ENCODE data around the gene TMEM18. TPM values are rescaled to one million over a fixed set of nuclear protein-coding genes. Genes with fewer than 3 reads are reported as not detected.

TMEM18 gene
- total RNA-seq, 2 donors from 2014 or later, result 10.9 to 13.2 TPM

- no peak for TF ChIP-seq POLR2A (IDR thresholded peaks at IDR 0.05)
- TF ChIP-seq CTCF (IDR thresholded peaks at IDR 0.05), result no peak
- H3K27me3 ChIP-seq, result no peaks in the 10 kb centered on the region
- DNase-seq (no peak), ATAC-seq (no peak)
- intact Hi-C loops (cut with DNase I), result no loop called here
- H3K36me3 ChIP-seq (replicated peaks in 1 of 2; ENCODE audit: insufficient read depth in 1 of 2, low read depth in 2 of 2), result peaks cover 6 to 7% of the 10 kb centered on the region in 2 donors
- no peak overlapping the region for H3K27ac ChIP-seq
- H3K4me1 ChIP-seq, result peaks cover 21% of the 10 kb centered on the region
- no peaks in the 10 kb centered on the region for H3K9me3 ChIP-seq
- no peak overlapping the region for H3K4me3 ChIP-seq
- WGBS, 2 donors, result 84 to 86% methylated on average over 7 of the region's 7 CpGs
Observed at GRCh38 chr2:673615-674320, 3.4 kb downstream of the TMEM18 start.

- no peak overlapping the region for H3K4me3 ChIP-seq
- TF ChIP-seq CTCF (IDR thresholded peaks at IDR 0.05) (no peak), POLR2A (IDR thresholded peaks at IDR 0.05) (no peak)
- H3K36me3 ChIP-seq (replicated peaks in 1 of 2; ENCODE audit: insufficient read depth in 1 of 2, low read depth in 2 of 2), result peaks cover 7 to 11% of the 10 kb centered on the region in 2 donors
- no peaks in the 10 kb centered on the region for H3K9me3 ChIP-seq
- ATAC-seq (no peak), DNase-seq (no peak)
- intact Hi-C loops (cut with DNase I), result no loop called here
- no peaks in the 10 kb centered on the region for H3K27me3 ChIP-seq
- WGBS, 2 donors, result 81 to 85% methylated on average over 6 to 9 of the region's 9 CpGs
- no peak overlapping the region for H3K27ac ChIP-seq
- H3K4me1 ChIP-seq, result peaks cover 19% of the 10 kb centered on the region
Observed at GRCh38 chr2:673016-673415, 4.2 kb downstream of the TMEM18 start.

DNA sequence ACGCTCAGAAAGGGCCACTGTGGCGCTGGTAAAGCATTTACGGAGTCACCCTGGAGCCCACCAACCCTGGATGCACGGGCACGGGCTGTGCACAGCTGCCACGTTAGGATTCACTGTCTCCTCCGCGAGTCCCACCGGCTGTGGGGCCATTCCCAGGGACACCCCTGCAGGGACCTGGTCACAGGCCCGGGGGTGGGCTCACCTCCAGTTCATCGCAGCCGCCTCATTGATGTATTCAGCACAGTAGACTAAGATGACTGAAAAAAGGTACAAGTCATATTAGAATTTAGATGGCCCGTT, 4.7 kb downstream of the TMEM18 start:
- H3K4me1 ChIP-seq, result peaks cover 17% of the 10 kb centered on the region
- H3K9me3 ChIP-seq, result no peaks in the 10 kb centered on the region
- 95 to 98% methylated on average over 5 to 13 of the region's 13 CpGs for WGBS, 2 donors
- intact Hi-C loops (cut with DNase I), result no loop called here
- TF ChIP-seq CTCF (IDR thresholded peaks at IDR 0.05) (no peak), POLR2A (IDR thresholded peaks at IDR 0.05) (no peak)
- H3K4me3 ChIP-seq, result no peak overlapping the region
- H3K27ac ChIP-seq, result no peak overlapping the region
- H3K36me3 ChIP-seq (replicated peaks in 1 of 2; ENCODE audit: insufficient read depth in 1 of 2, low read depth in 2 of 2), result peaks cover 7 to 11% of the 10 kb centered on the region in 2 donors
- H3K27me3 ChIP-seq, result no peaks in the 10 kb centered on the region
- DNase-seq, result no peak
- no peak for ATAC-seq

DNA sequence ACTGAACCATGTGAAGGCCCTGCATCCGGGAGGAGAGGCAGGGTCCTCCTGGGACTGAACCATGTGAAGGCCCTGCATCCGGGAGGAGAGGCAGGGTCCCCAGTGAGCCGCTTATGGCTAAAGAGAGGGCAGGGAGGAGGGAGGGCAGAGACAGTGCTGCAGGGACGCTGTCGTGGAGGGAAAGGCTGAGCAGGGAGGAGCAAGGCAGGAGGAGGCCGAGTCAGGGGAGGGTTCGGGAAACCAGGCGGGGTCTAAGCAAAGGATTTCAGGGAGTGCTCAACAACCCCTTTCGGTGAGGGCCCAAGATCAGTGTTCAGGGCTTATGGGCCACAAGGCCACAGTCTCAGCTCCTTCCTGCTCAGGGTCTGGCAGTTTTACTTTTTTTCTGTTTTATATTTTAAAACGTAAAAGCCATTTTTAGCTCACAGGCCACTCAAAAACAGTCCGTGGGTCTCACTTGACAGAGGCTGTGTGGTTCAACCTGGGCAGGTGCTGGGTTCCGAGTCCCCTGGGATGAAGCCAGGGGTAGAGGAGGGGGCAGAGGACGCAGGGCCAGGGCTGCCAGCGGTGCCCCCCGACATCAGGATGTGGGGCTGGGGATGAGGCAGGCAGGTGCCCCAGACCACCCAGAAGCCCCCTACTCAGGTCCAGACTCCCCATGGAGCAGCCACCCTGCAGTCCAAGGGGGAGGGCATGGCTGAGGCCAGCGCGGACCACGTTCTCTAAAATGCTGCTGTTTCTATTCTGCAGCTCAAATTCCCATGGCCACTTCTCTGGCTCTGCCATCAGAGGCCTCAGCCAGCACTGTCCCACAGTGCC, 5.2 kb downstream of the TMEM18 start:
- no peak overlapping the region for H3K27ac ChIP-seq
- H3K9me3 ChIP-seq, result no peaks in the 10 kb centered on the region
- DNase-seq (no peak), ATAC-seq (no peak)
- intact Hi-C loops (cut with DNase I), result no loop called here
- H3K4me1 ChIP-seq, result peaks cover 17% of the 10 kb centered on the region
- peaks cover 7 to 11% of the 10 kb centered on the region in 2 donors for H3K36me3 ChIP-seq (replicated peaks in 1 of 2; ENCODE audit: insufficient read depth in 1 of 2, low read depth in 2 of 2)
- H3K27me3 ChIP-seq, result no peaks in the 10 kb centered on the region
- WGBS, 2 donors, result 93 to 96% methylated on average over 12 to 15 of the region's 18 CpGs
- TF ChIP-seq CTCF (IDR thresholded peaks at IDR 0.05) (no peak), POLR2A (IDR thresholded peaks at IDR 0.05) (no peak)
- no peak overlapping the region for H3K4me3 ChIP-seq
